ENCODE measurements around the gene ETS1.

- no peak for TF ChIP-seq CTCF (IDR thresholded peaks at IDR 0.05)
- TF ChIP-seq EP300 (IDR thresholded peaks at IDR 0.05): no peak
Observed at GRCh38 chr11:128518493-128519207, 68.7 kb downstream of the ETS1 start.
